Colonic mucosa (tissue), 4 donors: ENCODE results near the gene XPC. TPM values are rescaled to one million over a fixed set of nuclear protein-coding genes. Genes with fewer than 3 reads are reported as not detected.

Experiments used
- DNase-seq: peaks from one replicate; pipeline ENCODE4 v3.0.0-alpha.2; 2020
- H3K27ac ChIP-seq: fragments of 200-600 bp; one replicate; pipeline ENCODE4 v1.8.0; 2021
- H3K27me3 ChIP-seq: fragments of 200-600 bp; one replicate; pipeline ENCODE4 v1.8.0; 2021
- H3K36me3 ChIP-seq: fragments of 200-600 bp; one replicate; pipeline ENCODE4 v1.8.0; 2021
- H3K4me1 ChIP-seq: fragments of 200-600 bp; one replicate; pipeline ENCODE4 v1.8.0; 2021; ENCODE audit warnings: mild to moderate bottlenecking
- H3K4me3 ChIP-seq: fragments of 200-600 bp; one replicate; pipeline ENCODE4 v1.8.0; 2021
- H3K9ac ChIP-seq, 2 donors: one replicate each; pipeline ENCODE4 v1.7.0; 2013; ENCODE audit warnings: control low read depth in 2 of 2, low read depth in 2 of 2, low read length in 2 of 2
- H3K9me3 ChIP-seq: fragments of 200-600 bp; one replicate; pipeline ENCODE4 v1.8.0; 2021
- CTCF ChIP-seq: fragments of 200-600 bp; IDR thresholded peaks from one replicate; pipeline ENCODE4 v1.8.0; 2022; ENCODE audit warnings: antibody characterized with exemption, mild to moderate bottlenecking
- intact Hi-C: fragments of 100-400 bp; cut with DNase I; formaldehyde crosslinking; loops from one replicate; pipeline ENCODE4 v1.14.1; 2022
- total RNA-seq, 2 donors: library from RNA; stranded (reverse); fragmentation: NEBNext Ultra II Directional in 1 of 2; extraction: Animal tissue kit (Norgen Biotek cat#: 25700) in 1 of 2; gene quantifications; one replicate each; pipeline ENCODE4 v1.2.1, GENCODE V29; 2021
- donor health status: healthy.
- donor health status: DM: no; HTN: no; CAD: no.
- donor health status: DM: no; HTN: no; CAD: no.

The XPC gene
- total RNA-seq, 2 donors from 2014 or later, result 14.7 to 23.3 TPM

- Histone ChIP-seq H3K36me3 (no peaks in the 10 kb centered on the region), H3K9me3 (no peaks in the 10 kb centered on the region), H3K4me1 (peaks cover 10% of the 10 kb centered on the region), H3K4me3 (no peak overlapping the region), H3K9ac (no peak overlapping the region), H3K27me3 (no peaks in the 10 kb centered on the region), H3K27ac (no peak overlapping the region)
- intact Hi-C loops, result no loop called here
- DNase-seq, result peak; percentile 8
- no peak for TF ChIP-seq CTCF
Measured at GRCh38 chr3:14222900-14223594, 44.6 kb upstream of the XPC start.

GRCh38 chr3:14222457-14222856 is 44.1 kb upstream of the XPC start:
- Histone ChIP-seq H3K27ac (no peak overlapping the region), H3K27me3 (no peaks in the 10 kb centered on the region), H3K4me1 (peaks cover 10% of the 10 kb centered on the region), H3K9ac (no peak overlapping the region), H3K9me3 (no peaks in the 10 kb centered on the region), H3K36me3 (no peaks in the 10 kb centered on the region), H3K4me3 (no peak overlapping the region)
- no peak for DNase-seq
- TF ChIP-seq CTCF, result no peak
- intact Hi-C loops, result no loop called here

GRCh38 chr3:14221902-14222301 is 43.5 kb upstream of the XPC start:
- no peak overlapping the region for H3K27ac ChIP-seq
- no peak for TF ChIP-seq CTCF

GRCh38 chr3:14220933-14221332 is 42.5 kb upstream of the XPC start:
- no peak for TF ChIP-seq CTCF
- Histone ChIP-seq H3K4me1 (peaks cover 5% of the 10 kb centered on the region), H3K27me3 (no peaks in the 10 kb centered on the region), H3K36me3 (no peaks in the 10 kb centered on the region), H3K9ac (no peak overlapping the region), H3K9me3 (no peaks in the 10 kb centered on the region), H3K27ac (no peak overlapping the region), H3K4me3 (no peak overlapping the region)
- intact Hi-C loops, result no loop called here
- DNase-seq, result no peak

More at GRCh38 chr3:14221902-14222301, 43.5 kb upstream of the XPC start:
- Histone ChIP-seq H3K4me3 (no peak overlapping the region), H3K27me3 (no peaks in the 10 kb centered on the region), H3K4me1 (peaks cover 6% of the 10 kb centered on the region), H3K9ac (no peak overlapping the region), H3K36me3 (no peaks in the 10 kb centered on the region), H3K9me3 (no peaks in the 10 kb centered on the region)
- intact Hi-C loops, result no loop called here
- DNase-seq, result no peak

- TF ChIP-seq CTCF, result no peak
- H3K9ac ChIP-seq, result no peak overlapping the region
- no peak for DNase-seq
- no peak overlapping the region for H3K27ac ChIP-seq
- H3K27me3 ChIP-seq, result no peaks in the 10 kb centered on the region
- no peak overlapping the region for H3K4me3 ChIP-seq
- intact Hi-C loops, result no loop called here
- H3K9me3 ChIP-seq, result no peaks in the 10 kb centered on the region
- no peaks in the 10 kb centered on the region for H3K36me3 ChIP-seq
- no peaks in the 10 kb centered on the region for H3K4me1 ChIP-seq
Measured at GRCh38 chr3:14218355-14218754, 40.0 kb upstream of the XPC start.
